ENCODE measurements around the gene ZNF695.

GRCh38 chr1:246959944-246960693 lies 47.7 kb downstream of the ZNF695 start:
- TF ChIP-seq CHD4 (IDR thresholded peaks at IDR 0.05; ENCODE audit: borderline replicate concordance) (no peak), HOXA7 (CRISPR knock-in tag; IDR thresholded peaks at IDR 0.05) (no peak), HMGXB4 (CRISPR knock-in tag; IDR thresholded peaks at IDR 0.05; ENCODE audit: borderline replicate concordance) (no peak)
